Tibial nerve (tissue), 4 donors: Measurements from ENCODE around the gene FRS2. TPM values are rescaled to one million over a fixed set of nuclear protein-coding genes. Genes with fewer than 3 reads are reported as not detected.

ENCODE experiments used
- DNase-seq, 2 donors: peaks; one replicate each; pipeline ENCODE4 v3.0.0-alpha.2; 2019; ENCODE audit warnings: low spot score in 2 of 2
- H3K27ac ChIP-seq, 4 donors: fragments of 200-600 bp; sonication (generic) in 3 of 4; one replicate each; pipeline ENCODE4 v1.5.1; 2017 to 2019; ENCODE audit warnings: mild to moderate bottlenecking in 1 of 4
- H3K27me3 ChIP-seq, 2 donors: fragments of 200-600 bp; sonication (generic) in 1 of 2; one replicate each; pipeline versions ENCODE4 v1.5.1 to v1.6.0; 2017 to 2019
- H3K36me3 ChIP-seq, 3 donors: fragments of 200-600 bp; sonication (generic); one replicate each; pipeline ENCODE4 v1.5.1; 2018 to 2019
- H3K4me1 ChIP-seq, 4 donors: fragments of 200-600 bp; sonication (generic) in 3 of 4; one replicate each; pipeline ENCODE4 v1.5.1; 2017 to 2019
- H3K4me3 ChIP-seq, 4 donors: fragments of 200-600 bp; sonication (generic) in 3 of 4; one replicate each; pipeline ENCODE4 v1.5.1; 2017 to 2019; ENCODE audit warnings: mild to moderate bottlenecking in 1 of 4, moderate library complexity in 1 of 4
- H3K9me3 ChIP-seq, 4 donors: fragments of 200-600 bp; sonication (generic) in 3 of 4; one replicate each; pipeline ENCODE4 v1.5.1; 2017 to 2019
- CTCF ChIP-seq, 5 experiments: fragments of 200-600 bp in 3 of 5; fragments of 450-650 bp in 2 of 5; sonication (generic) in 3 of 5; IDR thresholded peaks; one replicate each; pipeline ENCODE4 v1.5.1; 2016 to 2019; ENCODE audit warnings: antibody characterized with exemption in 5 of 5, mild to moderate bottlenecking in 3 of 5, moderate library complexity in 2 of 5
- EP300 ChIP-seq, 2 donors: sonication (generic); formaldehyde crosslinking; IDR thresholded peaks; one replicate each; pipeline ENCODE4 v1.6.1; 2017; ENCODE audit warnings: antibody characterized with exemption in 2 of 2, mild to moderate bottlenecking in 1 of 2
- POLR2A ChIP-seq, 2 donors: fragments of 450-650 bp; IDR thresholded peaks; one replicate each; pipeline ENCODE4 v1.6.1; 2017; ENCODE audit warnings: antibody characterized with exemption in 2 of 2, mild to moderate bottlenecking in 2 of 2, moderate library complexity in 2 of 2
- WGBS, 2 donors: methylation state at CpG; one replicate each; pipeline ENCODE4 v1.1.5; 2018; 5-methylcytosine and 5-hydroxymethylcytosine counted together
- total RNA-seq, 4 donors: library from RNA; depleted of rRNA; stranded (reverse); fragments of >200 nt; gene quantifications; one replicate each; pipeline ENCODE4 v1.1.0, GENCODE V29; 2016

FRS2 gene
- total RNA-seq, 4 donors from 2014 or later = 51.7 to 113 (median 66.4) TPM

- Histone ChIP-seq H3K36me3 (no peaks in the 10 kb centered on the region), H3K4me1 (peaks cover 0 to 87% (median 24%) of the 10 kb centered on the region in 4 donors), H3K4me3 (no peak overlapping the region), H3K27ac (peak overlapping the region in 1 of 4 donors; percentile 41), H3K9me3 (no peaks in the 10 kb centered on the region), H3K27me3 (no peaks in the 10 kb centered on the region)
- no peak for TF ChIP-seq POLR2A (IDR thresholded peaks at IDR 0.05)
- TF ChIP-seq CTCF (IDR thresholded peaks at IDR 0.05) = no peak
- no peak for TF ChIP-seq EP300 (IDR thresholded peaks at IDR 0.05)
- WGBS, 2 donors = 75 to 81% methylated on average over 1 of the region's 1 CpG
- no peak for DNase-seq
Measured at GRCh38 chr12:69513297-69513696, 43.1 kb downstream of the FRS2 start.

GRCh38 chr12:69514111-69514510, 43.9 kb downstream of the FRS2 start:
- WGBS, 2 donors = 91 to 93% methylated on average over 2 of the region's 2 CpGs
- no peak for DNase-seq
- H3K4me3 ChIP-seq = no peak overlapping the region

GRCh38 chr12:69514845-69515244, 44.7 kb downstream of the FRS2 start:
- peak overlapping the region in 2 of 4 donors; percentile 30 to 46 for H3K27ac ChIP-seq
- H3K27me3 ChIP-seq = no peaks in the 10 kb centered on the region
- H3K9me3 ChIP-seq = no peaks in the 10 kb centered on the region

More at GRCh38 chr12:69514111-69514510, 43.9 kb downstream of the FRS2 start:
- Histone ChIP-seq H3K36me3 (no peaks in the 10 kb centered on the region), H3K27me3 (no peaks in the 10 kb centered on the region), H3K4me1 (peaks cover 0 to 86% (median 24%) of the 10 kb centered on the region in 4 donors), H3K9me3 (no peaks in the 10 kb centered on the region), H3K27ac (peak overlapping the region in 1 of 4 donors; percentile 19)
- TF ChIP-seq CTCF (IDR thresholded peaks at IDR 0.05) = no peak
- no peak for TF ChIP-seq POLR2A (IDR thresholded peaks at IDR 0.05)
- TF ChIP-seq EP300 (IDR thresholded peaks at IDR 0.05) = no peak

GRCh38 chr12:69515394-69515930, 45.3 kb downstream of the FRS2 start:
- Histone ChIP-seq H3K4me1 (peaks cover 0 to 73% (median 20%) of the 10 kb centered on the region in 4 donors), H3K9me3 (peaks cover 0 to under 1% (median 0%) of the 10 kb centered on the region in 4 donors), H3K4me3 (no peak overlapping the region), H3K27ac (peak overlapping the region in 2 of 4 donors; percentile 30 to 46), H3K36me3 (no peaks in the 10 kb centered on the region), H3K27me3 (no peaks in the 10 kb centered on the region)
- DNase-seq = no peak
- TF ChIP-seq EP300 (IDR thresholded peaks at IDR 0.05) (no peak), CTCF (IDR thresholded peaks at IDR 0.05) (no peak), POLR2A (IDR thresholded peaks at IDR 0.05) (no peak)
- 22 to 27% methylated on average over 5 of the region's 5 CpGs for WGBS, 2 donors

More at GRCh38 chr12:69514845-69515244, 44.7 kb downstream of the FRS2 start:
- TF ChIP-seq POLR2A (IDR thresholded peaks at IDR 0.05) = no peak
- TF ChIP-seq CTCF (IDR thresholded peaks at IDR 0.05) = no peak
- no peak for TF ChIP-seq EP300 (IDR thresholded peaks at IDR 0.05)
- no peaks in the 10 kb centered on the region for H3K36me3 ChIP-seq
- no peak overlapping the region for H3K4me3 ChIP-seq
- no peak for DNase-seq
- peaks cover 0 to 79% (median 22%) of the 10 kb centered on the region in 4 donors for H3K4me1 ChIP-seq

GRCh38 chr12:69516950-69517349, 46.8 kb downstream of the FRS2 start:
- H3K27me3 ChIP-seq = no peaks in the 10 kb centered on the region
- no peak for TF ChIP-seq POLR2A (IDR thresholded peaks at IDR 0.05)
- no peak for TF ChIP-seq EP300 (IDR thresholded peaks at IDR 0.05)
- no peak for TF ChIP-seq CTCF (IDR thresholded peaks at IDR 0.05)
- 65 to 79% methylated on average over 2 of the region's 2 CpGs for WGBS, 2 donors
- H3K27ac ChIP-seq = no peak overlapping the region
- H3K36me3 ChIP-seq = no peaks in the 10 kb centered on the region
- DNase-seq = no peak
- H3K9me3 ChIP-seq = peaks cover 0 to 9% (median 0%) of the 10 kb centered on the region in 4 donors
- peaks cover 0 to 58% (median 16%) of the 10 kb centered on the region in 4 donors for H3K4me1 ChIP-seq
- no peak overlapping the region for H3K4me3 ChIP-seq
